ENCODE measurements around the gene NOS2. TPM values are rescaled to one million over a fixed set of nuclear protein-coding genes. Genes with fewer than 3 reads are reported as not detected.
"Not testable (repeated sequence)": the region's sequence is repeated elsewhere in the genome, so short reads cannot be mapped to it uniquely, and the experiment has no call there.

NOS2 gene
- total RNA-seq, result 0.23 TPM

DNA sequence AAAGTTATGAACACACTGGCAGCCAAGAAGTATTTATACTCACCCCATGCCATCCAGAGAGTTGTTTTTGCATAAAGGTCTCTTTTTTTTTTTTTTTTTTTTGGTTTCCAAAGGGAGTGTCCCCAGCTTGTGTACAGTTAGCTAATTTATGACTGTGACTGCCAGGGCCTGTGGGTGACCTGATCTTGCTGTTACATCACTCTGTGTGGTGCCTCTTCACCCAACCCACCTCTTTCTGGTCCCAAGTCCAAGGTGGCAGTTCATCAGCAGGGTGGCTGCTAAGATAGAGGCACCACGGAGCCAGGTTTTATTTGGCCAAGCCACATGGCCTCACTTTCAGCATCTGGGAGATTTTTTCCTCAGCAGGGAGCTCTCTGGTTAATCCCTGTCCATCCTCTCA is at the start of gene NOS2:
Gene NOS2 (minus strand): TSS at position 8 of the 400 bp plus-strand sequence. CDS start 1,720 bp downstream, outside the sequence.
- no peak for DNase-seq (ENCODE audit: low spot score)

DNA sequence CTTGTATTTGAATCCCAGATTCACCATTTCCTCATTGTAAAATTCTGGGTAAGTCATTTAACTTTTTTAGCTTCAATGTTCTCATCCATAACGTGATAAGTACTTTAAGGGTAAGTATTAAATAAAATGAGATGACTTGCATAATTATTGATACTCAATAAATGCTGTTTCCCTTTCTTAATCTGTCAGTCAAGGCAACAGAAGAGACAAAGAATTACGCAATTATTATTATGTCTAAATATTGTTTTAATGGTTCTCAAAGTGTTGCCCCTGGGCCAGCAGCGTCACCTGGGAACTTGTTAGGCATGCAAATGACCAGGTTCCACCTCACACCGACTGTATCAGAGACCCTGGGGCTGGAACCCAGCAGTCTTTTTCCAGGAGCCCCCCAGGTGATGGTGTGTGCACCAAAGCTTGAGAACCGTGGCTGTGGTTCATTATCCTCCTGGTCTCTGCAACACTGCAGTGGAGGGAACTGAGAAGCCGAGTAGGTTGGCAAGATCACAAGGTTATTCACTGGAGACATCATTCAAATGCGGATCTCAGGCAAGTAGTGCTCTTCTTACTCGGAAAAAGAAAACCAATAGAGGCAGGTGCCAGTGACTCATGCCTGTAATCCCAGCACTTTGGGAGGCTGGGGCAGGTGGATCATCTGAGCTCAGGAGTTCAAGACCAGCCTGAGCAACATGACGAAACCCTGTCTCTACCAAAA is 49.3 kb upstream of the NOS2 start:
- DNase-seq (ENCODE audit: low spot score), result no peak

DNA sequence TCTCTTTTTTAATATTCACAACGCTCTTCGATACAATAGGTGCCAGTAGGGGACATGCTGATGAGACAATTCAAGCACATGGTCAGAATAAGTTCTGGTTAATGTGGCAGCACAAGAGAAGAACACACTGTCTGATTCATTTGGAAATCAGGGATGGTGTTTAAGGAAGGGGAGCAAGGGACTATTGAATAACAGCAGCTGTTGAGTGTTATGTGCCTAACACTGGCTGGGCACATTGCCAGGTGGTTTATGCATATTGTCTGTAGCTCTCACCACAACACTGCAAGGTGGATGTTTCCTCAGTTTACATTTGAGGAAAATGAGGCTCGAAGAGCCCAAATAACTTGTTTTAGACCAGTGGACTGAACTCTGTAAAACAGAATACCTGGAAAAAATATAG is 48.6 kb upstream of the NOS2 start:
- no peak for DNase-seq (ENCODE audit: low spot score)

- not testable (repeated sequence) for DNase-seq (ENCODE audit: low spot score)
Measured at GRCh38 chr17:27846808-27847307, 46.5 kb upstream of the NOS2 start.

DNA sequence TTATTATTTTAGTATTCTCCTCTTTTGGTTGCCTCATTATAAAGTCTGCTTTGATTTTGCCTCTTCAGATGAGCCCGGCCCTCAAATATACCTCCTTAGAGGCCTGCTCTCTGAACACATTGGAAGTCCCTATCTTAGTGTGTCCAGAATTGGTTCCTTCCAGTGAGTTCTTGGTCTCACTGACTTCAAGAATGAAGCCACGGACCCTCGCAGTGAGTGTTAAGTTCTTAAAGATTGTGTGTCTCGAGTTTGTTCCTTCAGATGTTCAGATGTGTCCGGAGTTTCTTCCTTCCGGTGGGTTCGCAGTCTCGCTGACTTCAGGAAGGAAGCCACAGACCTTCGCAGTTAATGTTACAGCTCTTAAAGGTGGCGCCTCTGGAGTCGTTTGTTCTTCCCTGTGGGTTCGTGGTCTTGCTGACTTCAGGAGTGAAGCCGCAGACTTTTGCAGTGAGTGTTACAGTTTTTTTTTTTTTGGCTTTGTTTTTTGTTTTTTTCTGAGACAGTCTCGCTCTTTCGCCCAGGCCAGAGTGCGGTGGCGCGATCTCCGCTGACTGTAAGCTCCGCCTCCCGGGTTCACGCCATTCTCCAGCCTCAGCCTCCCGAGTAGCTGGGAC is 45.8 kb upstream of the NOS2 start:
- no peak for DNase-seq (ENCODE audit: low spot score)

DNA sequence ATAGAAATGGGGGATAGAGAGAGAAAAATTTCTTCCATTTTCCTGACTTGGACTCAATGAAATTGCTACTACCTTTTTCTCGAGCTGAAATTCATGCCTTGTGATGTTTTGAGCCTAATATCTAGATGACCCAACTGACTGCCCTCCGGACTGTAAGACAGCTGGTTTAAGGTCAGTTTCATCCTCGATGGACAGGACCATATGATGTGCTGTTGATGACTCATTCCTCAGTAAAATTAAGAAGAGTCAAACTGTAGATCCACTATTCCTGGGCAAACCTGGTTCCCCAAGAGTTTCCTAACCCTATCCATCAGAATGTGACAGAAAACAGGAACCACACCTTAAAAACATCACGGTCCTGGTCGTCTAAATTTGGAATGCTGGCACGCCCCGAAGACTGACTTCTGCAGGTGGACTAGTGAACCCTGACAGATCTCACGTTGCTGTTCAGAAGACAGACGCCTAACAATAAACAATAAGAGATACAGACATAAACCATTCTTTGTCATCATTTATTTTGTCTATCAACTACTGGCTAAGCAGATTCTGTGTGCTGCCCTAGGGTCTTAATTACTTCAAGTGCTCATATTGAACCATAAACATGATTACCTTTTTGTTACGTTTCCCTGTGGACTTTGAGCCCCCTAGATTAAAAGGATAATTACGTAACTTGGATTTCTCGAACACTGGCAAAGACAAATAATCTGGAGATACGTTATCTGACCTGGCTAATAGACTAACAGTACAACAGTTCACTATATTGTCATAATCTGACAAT is 45.1 kb upstream of the NOS2 start:
- no peak for DNase-seq (ENCODE audit: low spot score)

DNA sequence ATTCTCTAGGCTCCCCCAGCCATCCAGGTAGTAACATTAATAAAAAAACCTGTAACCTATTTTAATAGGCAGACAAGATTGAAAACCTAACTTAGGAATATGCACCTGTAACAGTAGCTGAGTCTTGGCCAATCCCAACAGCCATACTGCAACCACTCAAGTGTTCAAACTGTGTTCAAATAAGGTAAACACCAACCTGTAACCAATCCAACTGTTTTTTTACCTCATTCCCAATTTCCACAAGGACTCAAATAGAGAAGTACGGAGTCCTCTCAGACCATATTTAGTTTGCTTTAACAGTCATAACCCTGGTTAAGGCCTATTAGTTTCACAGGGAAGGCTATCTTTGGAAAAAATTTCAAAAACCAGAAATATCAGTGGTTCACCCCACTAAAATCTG is 40.4 kb upstream of the NOS2 start:
- no peak for DNase-seq (ENCODE audit: low spot score)

DNA sequence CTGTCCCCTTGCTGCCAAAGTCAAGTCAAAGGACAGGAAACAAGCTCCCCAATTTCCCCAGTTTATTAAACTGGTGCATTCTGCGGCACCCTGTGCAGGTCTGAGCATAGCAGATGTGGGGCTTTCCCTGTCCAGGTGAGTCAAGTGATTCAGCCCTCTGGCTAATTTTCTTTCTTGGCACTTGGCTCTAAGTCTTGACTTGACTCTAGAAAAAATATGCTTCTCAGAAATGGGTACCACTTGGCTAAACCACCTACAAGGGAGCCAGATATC is 40.0 kb upstream of the NOS2 start:
- not testable (repeated sequence) for DNase-seq (ENCODE audit: low spot score)

- not testable (repeated sequence) for DNase-seq (ENCODE audit: low spot score)
Measured at GRCh38 chr17:27839571-27840405, 39.5 kb upstream of the NOS2 start.

DNA sequence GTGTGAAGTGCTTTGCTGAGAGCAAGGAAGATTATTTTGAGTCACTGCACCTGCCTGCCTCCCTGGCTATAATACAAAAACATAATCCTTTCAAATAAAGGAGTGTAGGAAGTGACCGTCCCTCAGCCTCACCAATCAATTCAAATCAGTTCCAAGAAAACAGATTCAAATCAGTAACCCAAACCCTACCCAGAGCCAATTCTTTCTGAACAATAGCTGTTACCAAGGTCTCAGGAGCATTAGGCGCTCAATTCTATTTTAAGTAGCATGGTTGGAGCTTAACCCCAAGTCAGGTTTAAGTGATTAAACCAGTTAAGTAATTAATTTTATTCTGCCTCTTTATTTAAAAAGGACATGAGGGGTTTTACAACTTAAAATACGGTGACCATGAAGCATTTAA is 38.3 kb upstream of the NOS2 start:
- DNase-seq (ENCODE audit: low spot score), result not testable (repeated sequence)

DNA sequence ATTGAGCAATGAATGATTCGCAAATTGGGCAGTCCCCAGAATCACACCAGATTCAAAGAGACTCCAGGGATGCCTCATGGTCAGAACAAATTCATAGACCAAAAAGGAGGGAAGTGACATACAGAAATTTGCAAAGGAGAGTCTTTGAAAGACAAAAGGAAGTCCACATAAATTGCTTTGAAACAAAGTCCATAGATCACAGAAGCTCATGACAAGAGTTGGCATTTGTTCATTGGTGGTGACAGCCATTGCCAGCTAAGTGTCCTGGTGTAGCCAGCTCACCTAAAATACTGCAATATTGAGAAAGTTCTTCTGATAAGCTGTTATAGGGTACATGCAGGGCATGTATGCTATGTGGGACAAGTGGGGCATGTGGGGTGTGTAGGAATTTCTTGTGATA is 37.4 kb upstream of the NOS2 start:
- DNase-seq (ENCODE audit: low spot score), result not testable (repeated sequence)

- no peak for DNase-seq (ENCODE audit: low spot score)
Measured at GRCh38 chr17:27836651-27837050, 36.3 kb upstream of the NOS2 start.

- no peak for DNase-seq (ENCODE audit: low spot score)
Measured at GRCh38 chr17:27834571-27834970, 34.2 kb upstream of the NOS2 start.

DNA sequence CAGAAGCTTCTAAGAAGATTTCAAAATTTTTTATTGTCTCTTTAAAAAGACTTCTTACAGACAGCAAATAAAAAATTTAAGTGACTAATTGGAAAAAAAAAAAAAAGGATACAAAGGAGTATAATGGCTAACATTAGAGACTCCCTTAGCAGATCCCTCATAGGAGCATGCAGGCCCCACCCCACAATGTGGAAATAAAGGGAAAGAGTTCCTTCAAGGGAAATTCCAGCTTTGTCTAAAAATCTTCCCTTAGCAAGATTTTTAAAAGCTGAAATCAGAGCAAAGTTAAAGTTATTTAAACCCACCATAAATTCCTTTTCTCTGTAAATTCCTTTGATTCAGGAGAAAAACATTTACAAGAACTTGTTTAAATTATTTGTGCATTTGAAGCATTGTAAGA is 32.5 kb upstream of the NOS2 start:
- no peak for DNase-seq (ENCODE audit: low spot score)

GRCh38 chr17:27829888-27830287 is 29.6 kb upstream of the NOS2 start:
- DNase-seq (ENCODE audit: low spot score), result not testable (repeated sequence)

GRCh38 chr17:27829143-27829711 is 28.9 kb upstream of the NOS2 start:
- not testable (repeated sequence) for DNase-seq (ENCODE audit: low spot score)

DNA sequence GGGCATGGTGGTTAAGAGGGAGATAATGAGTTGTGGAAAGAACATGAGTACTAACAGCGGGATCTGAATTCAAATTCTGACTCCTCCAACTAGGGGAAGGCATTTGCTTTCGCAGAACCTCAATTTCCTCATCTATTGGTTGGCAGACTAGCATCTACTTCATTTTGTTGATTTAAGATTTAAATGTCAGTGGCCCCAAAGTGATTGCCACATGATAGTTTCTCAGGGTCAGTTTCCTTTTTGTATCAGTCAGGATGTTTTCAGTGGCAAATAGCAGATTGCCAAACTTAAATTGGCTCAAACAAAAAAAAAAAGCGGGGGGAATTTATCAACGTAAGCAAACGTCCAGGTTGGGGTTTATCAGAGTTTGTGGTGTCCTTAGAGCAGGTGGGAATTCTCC is 25.1 kb upstream of the NOS2 start:
- no peak for DNase-seq (ENCODE audit: low spot score)

- DNase-seq (ENCODE audit: low spot score), result no peak
Measured at GRCh38 chr17:27824745-27825144, 24.4 kb upstream of the NOS2 start.

DNA sequence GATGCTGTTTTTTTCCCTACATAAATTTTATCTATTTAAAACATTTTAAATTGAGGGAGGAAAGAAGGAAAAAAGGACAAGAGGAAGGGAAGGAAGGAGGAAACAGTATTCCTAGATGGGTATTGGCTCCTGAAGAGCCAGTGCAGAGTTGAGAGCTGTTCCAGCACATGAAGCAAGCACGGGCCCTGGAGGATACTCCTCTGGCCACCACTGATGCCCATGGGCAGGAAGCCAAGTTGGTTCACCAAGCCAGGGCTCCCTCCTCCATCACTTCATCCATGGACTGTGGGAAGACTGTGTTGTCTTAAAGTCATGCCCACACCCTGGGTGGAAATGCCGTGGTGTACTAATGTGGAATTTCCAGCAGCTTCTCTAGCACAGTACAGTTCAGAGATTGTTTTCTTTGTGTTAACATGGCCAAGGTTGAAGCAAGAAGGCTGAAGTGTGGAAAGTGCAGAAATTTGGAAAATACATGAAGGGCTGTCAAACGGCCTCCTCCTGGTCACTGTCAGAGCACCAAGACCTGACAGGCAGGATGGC is 23.9 kb upstream of the NOS2 start:
- DNase-seq (ENCODE audit: low spot score), result no peak

- not testable (repeated sequence) for DNase-seq (ENCODE audit: low spot score)
Measured at GRCh38 chr17:27822108-27822507, 21.8 kb upstream of the NOS2 start.

- DNase-seq (ENCODE audit: low spot score), result no peak
Measured at GRCh38 chr17:27821318-27821717, 21.0 kb upstream of the NOS2 start.

All from ureter (tissue), 1 donor.